OCI-LY7 (cell line): ENCODE measurements around the gene DUSP7. TPM values are rescaled to one million over a fixed set of nuclear protein-coding genes. Genes with fewer than 3 reads are reported as not detected.

ENCODE experiments used
- BruUV-seq: library from RNA; stranded (reverse); fragments of 400-500 nt; replicated peaks from 2 replicates; lab custom pipeline; 2021; lab: Mats Ljungman, UMichigan
- CTCF ChIA-PET: fragments of 300-600 bp; sonication (Branson Sonifier 250); formaldehyde crosslinking; loops from one replicate; lab custom pipeline; 2022; ENCODE audit warnings: antibody characterized with exemption; ENCODE audit not compliant: unreplicated experiment; lab: Charles Lee
- POLR2A ChIA-PET: fragments of 300-600 bp; sonication (Branson Sonifier 250); formaldehyde crosslinking; loops from one replicate; lab custom pipeline; 2022; ENCODE audit warnings: antibody characterized with exemption; lab: Charles Lee
- DNase-seq: peaks from one replicate; pipeline ENCODE4 v3.0.0-alpha.2; 2015; ENCODE audit warnings: low spot score
- H2AFZ ChIP-seq: fragments of 200-600 bp; sonication (generic), shearing (Covaris generic); 2 replicates; pipeline ENCODE4 v1.6.1; 2014; ENCODE audit warnings: mild to moderate bottlenecking, antibody characterized with exemption, low read length, moderate library complexity
- H3K27ac ChIP-seq: fragments of 200-600 bp; sonication (generic); 2 replicates; pipeline ENCODE4 v1.5.1; 2014; ENCODE audit warnings: mixed run types, low read depth, mild to moderate bottlenecking, moderate library complexity, low read length, inconsistent platforms; ENCODE audit not compliant: poor library complexity, severe bottlenecking
- H3K36me3 ChIP-seq: fragments of 200-600 bp; sonication (generic); 2 replicates; pipeline ENCODE4 v1.6.1; 2014; ENCODE audit warnings: mild to moderate bottlenecking, antibody characterized with exemption, low read length, moderate library complexity, mixed read lengths; ENCODE audit not compliant: insufficient read depth
- H3K4me1 ChIP-seq: fragments of 200-600 bp; sonication (generic); 2 replicates; pipeline ENCODE4 v1.5.1; 2014; ENCODE audit warnings: mild to moderate bottlenecking, low read length; ENCODE audit not compliant: insufficient read depth, poor library complexity, severe bottlenecking
- H3K4me2 ChIP-seq: fragments of 200-600 bp; sonication (generic); 2 replicates; pipeline ENCODE4 v1.6.1; 2014; ENCODE audit warnings: mild to moderate bottlenecking, low read length
- H3K4me3 ChIP-seq: fragments of 200-600 bp; sonication (generic); 2 replicates; pipeline ENCODE4 v1.5.1; 2014; ENCODE audit warnings: mild to moderate bottlenecking, low read depth, low read length; ENCODE audit not compliant: poor library complexity, severe bottlenecking
- H3K79me2 ChIP-seq: fragments of 200-600 bp; sonication (generic); 2 replicates; pipeline ENCODE4 v1.6.1; 2016; ENCODE audit warnings: low read depth, mild to moderate bottlenecking, low read length, moderate library complexity, mixed read lengths; ENCODE audit not compliant: insufficient read depth
- H3K9me2 ChIP-seq: fragments of 200-600 bp; sonication (generic); 2 replicates; pipeline ENCODE4 v1.6.1; 2016; ENCODE audit warnings: mild to moderate bottlenecking, low read length, mixed read lengths; ENCODE audit not compliant: insufficient read depth
- H3K9me3 ChIP-seq: fragments of 200-600 bp; sonication (generic); 2 replicates; pipeline ENCODE4 v1.6.1; 2014; ENCODE audit warnings: mild to moderate bottlenecking, mixed run types, low read length, mixed read lengths
- H4K20me1 ChIP-seq: fragments of 200-600 bp; sonication (generic); 2 replicates; pipeline ENCODE4 v1.6.1; 2014; ENCODE audit warnings: mild to moderate bottlenecking, antibody characterized with exemption, low read length, moderate library complexity, mixed read lengths; ENCODE audit not compliant: insufficient read depth
- EZH2phosphoT487 ChIP-seq: fragments of 200-600 bp; sonication (generic); IDR thresholded peaks from 2 replicates; pipeline ENCODE4 v1.6.1; 2018; ENCODE audit warnings: low read depth, borderline replicate concordance, mild to moderate bottlenecking, mixed run types, antibody characterized with exemption, low read length, moderate library complexity, mixed read lengths
- intact Hi-C: fragments of 100-400 bp; cut with micrococcal nuclease; formaldehyde crosslinking; loops from one replicate; pipeline ENCODE4 v1.10.0; 2022; ENCODE audit not compliant: unreplicated experiment
- total RNA-seq, 2 experiments: library from RNA; depleted of rRNA in 1 of 2; stranded (reverse); fragments of >200 nt in 1 of 2; shearing (Covaris generic) in 1 of 2; gene quantifications; 2 replicates each; pipeline ENCODE4 v1.2.3, GENCODE V29; 2014 to 2022
- TF ChIP-seq, protein P1 (sequence below): fragments of 200-600 bp; sonication (generic); conservative IDR thresholded peaks from 2 replicates; pipeline ENCODE4 v1.5.1; 2014; ENCODE audit warnings: mild to moderate bottlenecking, antibody characterized with exemption, low read length, moderate library complexity, mixed read lengths

DUSP7 gene
- total RNA-seq, 2 experiments from 2014 or later: 11.4 to 14.4 TPM

DNA sequence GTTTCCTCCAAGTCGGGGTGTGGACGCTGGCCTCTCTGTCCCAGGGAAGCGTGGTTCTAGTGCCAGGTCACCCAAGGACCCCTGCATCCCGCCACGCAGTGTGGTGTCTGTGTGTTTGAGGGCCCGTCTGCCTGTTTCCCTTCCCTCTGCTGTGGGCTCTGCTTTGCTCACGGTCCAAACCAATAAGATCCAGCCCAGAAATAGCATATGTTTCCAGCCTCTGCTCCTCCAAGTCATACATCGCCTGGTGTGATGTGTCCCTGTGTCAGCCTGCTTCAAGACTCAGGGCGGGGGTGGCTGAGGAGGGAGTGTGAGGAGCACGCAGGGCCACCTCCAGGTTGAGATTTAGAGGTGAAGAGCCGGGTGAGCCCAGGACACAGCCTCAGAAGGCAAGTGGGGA, 38.8 kb downstream of the DUSP7 start:
- TF ChIP-seq, protein P1, sequence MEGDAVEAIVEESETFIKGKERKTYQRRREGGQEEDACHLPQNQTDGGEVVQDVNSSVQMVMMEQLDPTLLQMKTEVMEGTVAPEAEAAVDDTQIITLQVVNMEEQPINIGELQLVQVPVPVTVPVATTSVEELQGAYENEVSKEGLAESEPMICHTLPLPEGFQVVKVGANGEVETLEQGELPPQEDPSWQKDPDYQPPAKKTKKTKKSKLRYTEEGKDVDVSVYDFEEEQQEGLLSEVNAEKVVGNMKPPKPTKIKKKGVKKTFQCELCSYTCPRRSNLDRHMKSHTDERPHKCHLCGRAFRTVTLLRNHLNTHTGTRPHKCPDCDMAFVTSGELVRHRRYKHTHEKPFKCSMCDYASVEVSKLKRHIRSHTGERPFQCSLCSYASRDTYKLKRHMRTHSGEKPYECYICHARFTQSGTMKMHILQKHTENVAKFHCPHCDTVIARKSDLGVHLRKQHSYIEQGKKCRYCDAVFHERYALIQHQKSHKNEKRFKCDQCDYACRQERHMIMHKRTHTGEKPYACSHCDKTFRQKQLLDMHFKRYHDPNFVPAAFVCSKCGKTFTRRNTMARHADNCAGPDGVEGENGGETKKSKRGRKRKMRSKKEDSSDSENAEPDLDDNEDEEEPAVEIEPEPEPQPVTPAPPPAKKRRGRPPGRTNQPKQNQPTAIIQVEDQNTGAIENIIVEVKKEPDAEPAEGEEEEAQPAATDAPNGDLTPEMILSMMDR: no peak
- no peak for TF ChIP-seq EZH2phosphoT487
- H3K27ac ChIP-seq: no peak overlapping the region
- H3K36me3 ChIP-seq: no peaks in the 10 kb centered on the region
- no peak for DNase-seq
- no peaks in the 10 kb centered on the region for H3K9me3 ChIP-seq
- CTCF ChIA-PET: no interaction called here
- H3K4me3 ChIP-seq: no peak overlapping the region
- no peak overlapping the region for H3K4me2 ChIP-seq
- H3K9me2 ChIP-seq: no peaks in the 10 kb centered on the region
- BruUV-seq: no TSS peak
- H2AFZ ChIP-seq: no peak overlapping the region
- intact Hi-C loops: no loop called here
- POLR2A ChIA-PET: no interaction called here
- H3K79me2 ChIP-seq: no peaks in the 10 kb centered on the region
- H3K4me1 ChIP-seq: peaks cover 4% of the 10 kb centered on the region
- H4K20me1 ChIP-seq: no peaks in the 10 kb centered on the region

DNA sequence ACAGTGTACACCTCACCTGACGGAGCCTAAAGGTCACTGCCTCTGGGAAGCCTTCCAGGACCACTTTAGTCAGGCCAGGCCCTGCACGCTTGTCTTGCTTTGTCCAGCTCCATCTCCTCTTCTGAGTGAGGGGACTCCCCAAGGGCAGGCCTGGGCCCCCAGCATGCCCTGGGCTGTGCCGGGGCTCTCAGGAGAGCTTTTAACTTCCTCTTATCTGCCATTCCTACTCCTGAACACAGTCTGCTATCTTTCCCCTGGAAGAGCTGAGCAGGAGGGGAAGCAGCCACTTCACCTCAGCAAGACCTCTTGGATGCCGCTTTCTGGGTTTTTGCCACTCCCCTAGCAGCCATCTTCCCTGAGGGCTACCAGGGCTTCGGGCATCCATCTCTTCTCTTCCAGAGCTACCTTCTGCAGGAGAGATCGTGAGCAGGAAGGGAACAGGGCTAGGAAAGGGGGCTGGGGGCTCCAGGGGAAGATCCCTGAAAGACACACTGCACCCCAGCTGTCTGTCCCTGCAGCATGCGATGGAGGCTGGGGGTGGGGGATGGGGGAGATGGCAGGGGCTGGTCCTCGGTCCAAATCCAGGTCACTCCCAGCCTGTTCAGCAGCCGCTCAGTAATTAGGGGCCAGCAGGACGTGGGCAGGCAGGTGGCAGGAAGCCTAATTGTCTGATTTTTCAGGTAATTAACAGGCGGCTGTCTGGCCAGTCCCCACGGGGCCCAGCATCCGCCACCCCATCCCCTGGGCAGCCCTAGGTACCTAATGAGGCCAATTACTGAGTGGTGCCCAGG, 40.7 kb downstream of the DUSP7 start:
- no peak for TF ChIP-seq EZH2phosphoT487
- TF ChIP-seq, protein P1: no peak
- intact Hi-C loops: no loop called here
- DNase-seq: no peak
- H3K36me3 ChIP-seq: no peaks in the 10 kb centered on the region
- H3K79me2 ChIP-seq: no peaks in the 10 kb centered on the region
- H3K9me3 ChIP-seq: no peaks in the 10 kb centered on the region
- CTCF ChIA-PET: no interaction called here
- BruUV-seq: no TSS peak
- H3K4me2 ChIP-seq: no peak overlapping the region
- H4K20me1 ChIP-seq: no peaks in the 10 kb centered on the region
- H3K9me2 ChIP-seq: no peaks in the 10 kb centered on the region
- H3K27ac ChIP-seq: no peak overlapping the region
- H3K4me1 ChIP-seq: peaks cover 8% of the 10 kb centered on the region
- no peak overlapping the region for H2AFZ ChIP-seq
- no peak overlapping the region for H3K4me3 ChIP-seq
- POLR2A ChIA-PET: no interaction called here

DNA sequence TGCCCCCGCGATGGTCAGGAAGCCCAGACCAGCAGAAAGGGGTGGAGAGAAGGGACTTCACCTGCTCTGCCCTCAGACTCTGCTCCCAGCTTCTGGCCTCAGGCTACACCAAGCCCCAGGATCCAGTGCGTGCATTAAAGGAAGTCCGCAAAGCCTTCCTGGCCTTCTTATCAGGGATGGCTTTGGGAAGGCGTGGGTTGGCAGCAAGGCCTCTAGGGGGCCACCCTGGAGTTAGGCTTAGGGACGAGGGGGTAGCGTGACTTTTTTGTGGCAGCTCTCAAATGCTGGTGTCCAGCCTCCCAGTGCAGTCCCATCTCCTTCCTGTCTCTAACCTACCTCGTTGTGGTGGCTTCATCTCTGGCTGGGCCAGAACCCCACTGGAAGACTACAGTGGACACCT, 41.8 kb downstream of the DUSP7 start:
- TF ChIP-seq, protein P1: peak; percentile 53
- TF ChIP-seq EZH2phosphoT487: no peak
- POLR2A ChIA-PET: no interaction called here

More for the DNA sequence above, 41.8 kb downstream of the DUSP7 start:
- CTCF ChIA-PET: no interaction called here
- peaks cover 8% of the 10 kb centered on the region for H3K4me1 ChIP-seq
- H3K4me2 ChIP-seq: no peak overlapping the region
- DNase-seq: no peak
- BruUV-seq: no TSS peak
- H2AFZ ChIP-seq: no peak overlapping the region
- no peaks in the 10 kb centered on the region for H3K79me2 ChIP-seq
- H3K9me3 ChIP-seq: no peaks in the 10 kb centered on the region
- H4K20me1 ChIP-seq: no peaks in the 10 kb centered on the region
- no peak overlapping the region for H3K4me3 ChIP-seq
- no peaks in the 10 kb centered on the region for H3K36me3 ChIP-seq
- intact Hi-C loops: no loop called here
- no peak overlapping the region for H3K27ac ChIP-seq
- H3K9me2 ChIP-seq: no peaks in the 10 kb centered on the region
